Inferior parietal cortex (tissue), 1 donor: ENCODE measurements around the gene CDH4.

ENCODE experiments used
- DNase-seq: peaks from one replicate; pipeline ENCODE4 v3.0.0-alpha.2; 2016; ENCODE audit errors: extremely low spot score

CDH4 gene

GRCh38 chr20:61926253-61926613 lies 674.2 kb downstream of the CDH4 start:
- DNase-seq = no peak

- no peak for DNase-seq
Measured at GRCh38 chr20:61926796-61927192, 674.7 kb downstream of the CDH4 start.

GRCh38 chr20:61927193-61927825 lies 675.2 kb downstream of the CDH4 start:
- no peak for DNase-seq

DNA sequence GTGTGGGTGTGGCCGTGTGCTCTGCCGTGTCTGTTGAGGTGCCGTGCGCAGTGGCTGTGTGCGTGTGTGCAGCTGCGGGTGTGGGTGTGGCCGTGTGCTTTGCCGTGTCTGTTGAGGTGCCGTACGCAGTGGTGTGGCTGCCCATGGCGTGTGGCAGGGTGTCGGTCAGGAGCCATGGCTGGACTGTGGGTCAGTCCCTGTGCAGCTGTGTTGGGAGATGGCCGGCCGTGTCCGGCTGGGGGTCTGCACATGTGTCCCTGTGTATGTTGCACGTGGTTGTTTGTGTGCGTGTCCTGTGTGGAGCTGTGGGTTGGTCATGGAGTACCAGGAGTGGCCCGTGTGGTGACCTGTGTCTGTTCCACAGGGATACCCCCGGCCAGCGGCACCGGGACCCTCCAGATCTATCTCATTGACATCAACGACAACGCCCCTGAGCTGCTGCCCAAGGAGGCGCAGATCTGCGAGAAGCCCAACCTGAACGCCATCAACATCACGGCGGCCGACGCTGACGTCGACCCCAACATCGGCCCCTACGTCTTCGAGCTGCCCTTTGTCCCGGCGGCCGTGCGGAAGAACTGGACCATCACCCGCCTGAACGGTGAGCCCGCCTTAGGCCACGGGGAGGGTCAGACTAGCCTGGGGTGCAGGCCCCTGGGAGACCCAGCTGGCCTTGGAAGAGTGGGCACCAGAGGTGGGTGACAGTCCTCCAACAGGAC lies 675.9 kb downstream of the CDH4 start:
- DNase-seq = no peak

GRCh38 chr20:61929561-61929960 lies 677.5 kb downstream of the CDH4 start:
- no peak for DNase-seq

DNA sequence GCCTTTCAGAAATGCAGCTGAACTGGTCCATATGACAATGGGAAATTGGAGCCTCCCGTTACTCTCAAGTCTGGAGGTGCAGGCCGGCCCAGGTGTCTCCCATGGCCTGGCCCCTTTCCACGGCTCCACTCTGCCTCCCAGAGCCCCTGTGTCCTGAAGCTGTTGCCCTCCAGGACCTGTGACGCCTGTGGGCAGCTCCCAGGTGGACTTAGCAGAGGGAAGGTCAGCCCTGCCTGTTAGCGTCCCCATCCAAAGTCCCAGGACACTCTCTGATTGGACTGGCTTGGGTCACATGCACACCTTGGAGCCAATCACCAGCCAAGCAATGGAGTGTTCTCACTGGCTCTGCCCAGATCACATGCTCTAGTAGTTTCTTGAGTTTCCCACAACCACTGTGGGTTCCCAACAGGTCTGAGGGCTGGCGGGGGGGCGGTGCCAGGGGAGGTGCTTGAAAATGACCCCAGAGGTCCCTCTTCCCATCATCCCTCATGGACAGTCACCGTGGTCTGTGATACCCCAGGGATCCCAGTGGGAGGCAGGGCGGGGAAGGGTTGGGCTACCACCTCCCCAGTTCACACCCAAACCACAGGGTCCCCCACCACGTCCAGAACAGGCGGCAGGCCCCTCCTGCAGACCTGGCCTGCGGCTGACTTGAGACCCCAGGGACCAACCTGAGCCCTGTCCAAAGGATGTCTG lies 678.1 kb downstream of the CDH4 start:
- no peak for DNase-seq

DNA sequence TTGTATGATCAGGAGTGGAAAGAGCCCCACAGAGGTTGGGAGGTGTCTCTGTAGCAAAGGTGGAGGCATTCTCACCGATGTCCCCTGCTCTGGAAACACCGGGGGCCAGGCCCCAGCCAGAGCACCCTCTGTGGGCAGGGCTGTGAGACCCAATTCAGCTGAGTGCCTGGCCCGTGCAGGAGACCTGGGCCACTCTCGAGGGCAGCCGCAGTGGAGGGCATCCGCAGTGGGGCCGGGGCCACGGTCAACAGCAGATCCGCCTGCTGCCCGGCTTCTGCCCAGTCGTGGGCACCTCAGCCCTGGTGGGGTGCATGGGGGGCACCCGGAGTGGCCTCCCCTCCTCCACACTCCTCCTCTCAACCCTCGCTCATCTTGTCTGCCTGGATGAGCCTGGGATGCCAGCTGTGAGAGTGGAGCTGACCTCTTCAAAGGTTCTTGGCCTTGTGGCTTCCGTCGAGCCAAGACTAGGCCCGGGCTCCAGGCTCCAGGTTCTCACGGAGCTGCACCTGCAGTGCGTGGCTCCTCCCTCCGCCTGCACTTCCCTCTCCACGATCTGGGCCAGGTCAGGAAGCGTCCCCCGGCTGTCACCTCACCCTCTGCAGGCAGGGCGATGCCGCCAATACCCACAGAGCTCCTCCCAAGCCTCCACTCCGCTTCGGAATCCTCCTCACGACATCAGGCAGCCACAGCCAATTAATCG lies 678.9 kb downstream of the CDH4 start:
- DNase-seq = no peak

DNA sequence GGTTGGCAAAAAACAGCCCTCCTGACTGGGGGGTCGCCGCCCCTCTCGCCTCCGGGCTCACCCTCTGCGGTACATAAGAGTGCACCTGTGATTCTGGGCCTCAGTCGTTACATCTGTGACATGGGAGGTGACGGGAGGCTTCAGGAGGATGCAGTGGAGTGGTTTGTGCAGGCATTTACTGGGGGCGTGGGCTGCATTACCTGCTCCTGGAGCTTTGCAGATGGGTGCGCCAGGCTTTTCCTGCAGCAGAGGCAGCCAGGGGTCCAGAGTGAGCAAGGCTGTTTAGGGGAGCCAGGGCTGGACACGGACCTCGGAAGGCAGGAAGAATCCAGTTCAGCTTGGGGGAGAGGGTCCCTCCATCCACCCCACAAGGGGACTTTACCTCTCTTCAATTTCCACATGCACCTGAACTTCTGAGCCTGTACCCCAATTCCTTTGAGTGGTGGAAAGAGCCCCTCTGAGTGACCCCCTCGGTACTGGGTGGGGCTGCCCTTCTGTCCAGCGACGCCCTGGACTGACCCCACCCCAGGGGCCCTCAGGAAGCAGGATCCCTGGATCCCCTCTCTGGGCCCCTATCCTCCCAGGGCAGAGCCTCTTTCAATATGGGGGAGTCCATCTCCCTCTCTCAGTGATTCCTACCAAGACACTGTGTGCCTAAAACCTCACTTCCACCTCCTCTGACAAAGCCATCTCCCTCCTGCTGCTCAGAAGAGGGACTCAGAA lies 679.6 kb downstream of the CDH4 start:
- no peak for DNase-seq

- DNase-seq = no peak
Measured at GRCh38 chr20:61932199-61932592, 680.1 kb downstream of the CDH4 start.

GRCh38 chr20:61932711-61933480 lies 680.8 kb downstream of the CDH4 start:
- no peak for DNase-seq

- no peak for DNase-seq
Measured at GRCh38 chr20:61933481-61933950, 681.5 kb downstream of the CDH4 start.

GRCh38 chr20:61933951-61934715 lies 682.1 kb downstream of the CDH4 start:
- no peak for DNase-seq

GRCh38 chr20:61934716-61935530 lies 682.9 kb downstream of the CDH4 start:
- no peak for DNase-seq

- DNase-seq = no peak
Measured at GRCh38 chr20:61935926-61936700, 684.1 kb downstream of the CDH4 start.

DNA sequence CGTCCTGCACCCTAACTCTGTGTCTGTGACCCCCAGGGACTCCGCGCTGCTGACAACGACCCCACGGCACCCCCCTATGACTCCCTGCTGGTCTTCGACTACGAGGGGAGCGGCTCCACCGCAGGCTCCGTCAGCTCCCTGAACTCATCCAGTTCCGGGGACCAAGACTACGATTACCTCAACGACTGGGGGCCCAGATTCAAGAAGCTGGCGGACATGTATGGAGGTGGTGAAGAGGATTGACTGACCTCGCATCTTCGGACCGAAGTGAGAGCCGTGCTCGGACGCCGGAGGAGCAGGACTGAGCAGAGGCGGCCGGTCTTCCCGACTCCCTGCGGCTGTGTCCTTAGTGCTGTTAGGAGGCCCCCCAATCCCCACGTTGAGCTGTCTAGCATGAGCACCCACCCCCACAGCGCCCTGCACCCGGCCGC lies 684.7 kb downstream of the CDH4 start:
- DNase-seq = no peak

GRCh38 chr20:61937146-61937962 lies 685.3 kb downstream of the CDH4 start:
- no peak for DNase-seq
